ENCODE measurements around the gene GOLGA8A.

GOLGA8A gene

GRCh38 chr15:34472947-34473346, 35.3 kb upstream of the GOLGA8A start:
- ATAC-seq: no peak
- TF ChIP-seq ARNTL (CRISPR knock-in tag; IDR thresholded peaks at IDR 0.05; ENCODE audit: borderline replicate concordance, low read depth): no peak
- no peak for TF ChIP-seq ZC3H10 (CRISPR knock-in tag; IDR thresholded peaks at IDR 0.05)
- no peak for TF ChIP-seq CSDC2 (CRISPR knock-in tag; IDR thresholded peaks at IDR 0.05)
- no peak for TF ChIP-seq BACH2 (CRISPR knock-in tag; IDR thresholded peaks at IDR 0.05; ENCODE audit: borderline replicate concordance)
- TF ChIP-seq GLIS3 (CRISPR knock-in tag; IDR thresholded peaks at IDR 0.05): no peak
- TF ChIP-seq ZFP3 (CRISPR knock-in tag; IDR thresholded peaks at IDR 0.05): no peak
- no peak for TF ChIP-seq SNAI2 (CRISPR knock-in tag; IDR thresholded peaks at IDR 0.05)
- TF ChIP-seq, protein P1, sequence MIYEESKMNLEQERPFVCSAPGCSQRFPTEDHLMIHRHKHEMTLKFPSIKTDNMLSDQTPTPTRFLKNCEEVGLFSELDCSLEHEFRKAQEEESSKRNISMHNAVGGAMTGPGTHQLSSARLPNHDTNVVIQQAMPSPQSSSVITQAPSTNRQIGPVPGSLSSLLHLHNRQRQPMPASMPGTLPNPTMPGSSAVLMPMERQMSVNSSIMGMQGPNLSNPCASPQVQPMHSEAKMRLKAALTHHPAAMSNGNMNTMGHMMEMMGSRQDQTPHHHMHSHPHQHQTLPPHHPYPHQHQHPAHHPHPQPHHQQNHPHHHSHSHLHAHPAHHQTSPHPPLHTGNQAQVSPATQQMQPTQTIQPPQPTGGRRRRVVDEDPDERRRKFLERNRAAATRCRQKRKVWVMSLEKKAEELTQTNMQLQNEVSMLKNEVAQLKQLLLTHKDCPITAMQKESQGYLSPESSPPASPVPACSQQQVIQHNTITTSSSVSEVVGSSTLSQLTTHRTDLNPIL (CRISPR knock-in tag; IDR thresholded peaks at IDR 0.05; ENCODE audit: low read depth): no peak
- TF ChIP-seq RARB (CRISPR knock-in tag; IDR thresholded peaks at IDR 0.05): no peak
- no peak for TF ChIP-seq TOX (CRISPR knock-in tag; IDR thresholded peaks at IDR 0.05; ENCODE audit: borderline replicate concordance)
- no peak for TF ChIP-seq CSRNP3 (CRISPR knock-in tag; IDR thresholded peaks at IDR 0.05)
- no peak for TF ChIP-seq ZNF70 (CRISPR knock-in tag; IDR thresholded peaks at IDR 0.05)
- TF ChIP-seq POU6F1 (CRISPR knock-in tag; IDR thresholded peaks at IDR 0.05; ENCODE audit: borderline replicate concordance, low read depth): no peak
- no peak for TF ChIP-seq ESRRG (CRISPR knock-in tag; IDR thresholded peaks at IDR 0.05)
- TF ChIP-seq ZNF8 (CRISPR knock-in tag; IDR thresholded peaks at IDR 0.05): no peak

- no peak for TF ChIP-seq RARB (CRISPR knock-in tag; IDR thresholded peaks at IDR 0.05)
- TF ChIP-seq ISL1 (CRISPR knock-in tag; IDR thresholded peaks at IDR 0.05): no peak
- TF ChIP-seq ZFP30 (CRISPR knock-in tag; IDR thresholded peaks at IDR 0.05): no peak
- no peak for TF ChIP-seq ZC3H10 (CRISPR knock-in tag; IDR thresholded peaks at IDR 0.05)
- no peak for TF ChIP-seq SNAI2 (CRISPR knock-in tag; IDR thresholded peaks at IDR 0.05)
- TF ChIP-seq, protein P1 (CRISPR knock-in tag; IDR thresholded peaks at IDR 0.05; ENCODE audit: low read depth): no peak
- TF ChIP-seq GLIS3 (CRISPR knock-in tag; IDR thresholded peaks at IDR 0.05): no peak
- no peak for TF ChIP-seq ZNF70 (CRISPR knock-in tag; IDR thresholded peaks at IDR 0.05)
- TF ChIP-seq, protein P2, sequence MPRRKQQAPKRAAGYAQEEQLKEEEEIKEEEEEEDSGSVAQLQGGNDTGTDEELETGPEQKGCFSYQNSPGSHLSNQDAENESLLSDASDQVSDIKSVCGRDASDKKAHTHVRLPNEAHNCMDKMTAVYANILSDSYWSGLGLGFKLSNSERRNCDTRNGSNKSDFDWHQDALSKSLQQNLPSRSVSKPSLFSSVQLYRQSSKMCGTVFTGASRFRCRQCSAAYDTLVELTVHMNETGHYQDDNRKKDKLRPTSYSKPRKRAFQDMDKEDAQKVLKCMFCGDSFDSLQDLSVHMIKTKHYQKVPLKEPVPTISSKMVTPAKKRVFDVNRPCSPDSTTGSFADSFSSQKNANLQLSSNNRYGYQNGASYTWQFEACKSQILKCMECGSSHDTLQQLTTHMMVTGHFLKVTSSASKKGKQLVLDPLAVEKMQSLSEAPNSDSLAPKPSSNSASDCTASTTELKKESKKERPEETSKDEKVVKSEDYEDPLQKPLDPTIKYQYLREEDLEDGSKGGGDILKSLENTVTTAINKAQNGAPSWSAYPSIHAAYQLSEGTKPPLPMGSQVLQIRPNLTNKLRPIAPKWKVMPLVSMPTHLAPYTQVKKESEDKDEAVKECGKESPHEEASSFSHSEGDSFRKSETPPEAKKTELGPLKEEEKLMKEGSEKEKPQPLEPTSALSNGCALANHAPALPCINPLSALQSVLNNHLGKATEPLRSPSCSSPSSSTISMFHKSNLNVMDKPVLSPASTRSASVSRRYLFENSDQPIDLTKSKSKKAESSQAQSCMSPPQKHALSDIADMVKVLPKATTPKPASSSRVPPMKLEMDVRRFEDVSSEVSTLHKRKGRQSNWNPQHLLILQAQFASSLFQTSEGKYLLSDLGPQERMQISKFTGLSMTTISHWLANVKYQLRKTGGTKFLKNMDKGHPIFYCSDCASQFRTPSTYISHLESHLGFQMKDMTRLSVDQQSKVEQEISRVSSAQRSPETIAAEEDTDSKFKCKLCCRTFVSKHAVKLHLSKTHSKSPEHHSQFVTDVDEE (CRISPR knock-in tag; IDR thresholded peaks at IDR 0.05): no peak
- ATAC-seq: no peak
Measured at GRCh38 chr15:34470892-34471291, 33.3 kb upstream of the GOLGA8A start.

GRCh38 chr15:34470091-34470490, 32.5 kb upstream of the GOLGA8A start:
- TF ChIP-seq SNAI2 (CRISPR knock-in tag; IDR thresholded peaks at IDR 0.05) (no peak), BACH2 (CRISPR knock-in tag; IDR thresholded peaks at IDR 0.05; ENCODE audit: borderline replicate concordance) (no peak), RARB (CRISPR knock-in tag; IDR thresholded peaks at IDR 0.05) (no peak), ZFP3 (CRISPR knock-in tag; IDR thresholded peaks at IDR 0.05) (no peak), GLIS3 (CRISPR knock-in tag; IDR thresholded peaks at IDR 0.05) (no peak), ZNF70 (CRISPR knock-in tag; IDR thresholded peaks at IDR 0.05) (no peak), ZFP30 (CRISPR knock-in tag; IDR thresholded peaks at IDR 0.05) (no peak)
- no peak for ATAC-seq

- ATAC-seq: no peak
- no peak for TF ChIP-seq PATZ1 (CRISPR knock-in tag; IDR thresholded peaks at IDR 0.05; ENCODE audit: borderline replicate concordance)
- TF ChIP-seq, protein P1 (CRISPR knock-in tag; IDR thresholded peaks at IDR 0.05; ENCODE audit: low read depth): no peak
- no peak for TF ChIP-seq ZNF70 (CRISPR knock-in tag; IDR thresholded peaks at IDR 0.05)
- TF ChIP-seq ESRRG (CRISPR knock-in tag; IDR thresholded peaks at IDR 0.05): no peak
- TF ChIP-seq SNAI2 (CRISPR knock-in tag; IDR thresholded peaks at IDR 0.05): no peak
- no peak for TF ChIP-seq BACH2 (CRISPR knock-in tag; IDR thresholded peaks at IDR 0.05; ENCODE audit: borderline replicate concordance)
- no peak for TF ChIP-seq GLIS3 (CRISPR knock-in tag; IDR thresholded peaks at IDR 0.05)
- no peak for TF ChIP-seq ISL1 (CRISPR knock-in tag; IDR thresholded peaks at IDR 0.05)
- TF ChIP-seq ZNF565 (CRISPR knock-in tag; conservative IDR thresholded peaks at IDR 0.05; ENCODE audit: low read depth): no peak
Measured at GRCh38 chr15:34461730-34462129, 24.1 kb upstream of the GOLGA8A start.

Data from SK-N-SH treated with all-trans-retinoic acid at 6 μM for 48 hours (cell line).